Hepatocyte (in vitro differentiated cells): ENCODE results near the gene KCND3. TPM values are rescaled to one million over a fixed set of nuclear protein-coding genes. Genes with fewer than 3 reads are reported as not detected.

Experiments
- DNase-seq: peaks from one replicate; pipeline ENCODE4 v3.0.0-alpha.2; 2016; ENCODE audit warnings: low spot score
- H2AFZ ChIP-seq: fragments of 200-600 bp; sonication (generic); 2 replicates; pipeline ENCODE4 v1.6.0; 2016; ENCODE audit warnings: antibody characterized with exemption, mild to moderate bottlenecking
- H3K27ac ChIP-seq: fragments of 200-600 bp; sonication (generic); 2 replicates; pipeline ENCODE4 v1.5.1; 2016; ENCODE audit warnings: mild to moderate bottlenecking
- H3K27me3 ChIP-seq: fragments of 200-600 bp; sonication (generic); 2 replicates; pipeline ENCODE4 v1.6.1; 2016
- H3K36me3 ChIP-seq: fragments of 200-600 bp; sonication (generic); replicated peaks from 2 replicates; pipeline ENCODE4 v1.5.1; 2016; ENCODE audit warnings: low read depth; ENCODE audit not compliant: insufficient read depth
- H3K4me1 ChIP-seq: fragments of 200-600 bp; sonication (generic); 2 replicates; pipeline ENCODE4 v1.5.1; 2016; ENCODE audit warnings: mild to moderate bottlenecking, moderate library complexity; ENCODE audit not compliant: insufficient read depth
- H3K4me2 ChIP-seq: fragments of 200-600 bp; sonication (generic); 2 replicates; pipeline ENCODE4 v1.6.0; 2016
- H3K4me3 ChIP-seq: fragments of 200-600 bp; sonication (generic); 2 replicates; pipeline ENCODE4 v1.5.1; 2016; ENCODE audit warnings: mild to moderate bottlenecking
- H3K79me2 ChIP-seq: fragments of 200-600 bp; sonication (generic); 2 replicates; pipeline ENCODE4 v1.6.0; 2017; ENCODE audit warnings: mild to moderate bottlenecking
- H3K9me2 ChIP-seq: fragments of 200-600 bp; sonication (generic); replicated peaks from 2 replicates; pipeline ENCODE4 v1.6.0; 2017; ENCODE audit warnings: mild to moderate bottlenecking; ENCODE audit not compliant: insufficient read depth
- H3K9me3 ChIP-seq: fragments of 200-600 bp; sonication (generic); 2 replicates; pipeline ENCODE4 v1.5.1; 2016; ENCODE audit warnings: low read depth, mild to moderate bottlenecking
- H4K20me1 ChIP-seq: fragments of 200-600 bp; sonication (generic); 2 replicates; pipeline ENCODE4 v1.6.0; 2016; ENCODE audit warnings: mild to moderate bottlenecking; ENCODE audit not compliant: insufficient read depth, poor library complexity, severe bottlenecking
- EZH2 ChIP-seq: fragments of 200-600 bp; sonication (generic); IDR thresholded peaks from 2 replicates; pipeline ENCODE4 v1.6.1; 2016; ENCODE audit warnings: antibody characterized with exemption, mild to moderate bottlenecking, borderline replicate concordance
- EZH2phosphoT487 ChIP-seq: fragments of 200-600 bp; sonication (generic); IDR thresholded peaks from one replicate; pipeline ENCODE4 v1.6.1; 2018; ENCODE audit warnings: antibody characterized with exemption, mild to moderate bottlenecking, low read depth, moderate library complexity; ENCODE audit not compliant: unreplicated experiment, severe bottlenecking
- WGBS: methylation state at CpG from one replicate; pipeline ENCODE4 v1.1.6; 2016; ENCODE audit warnings: low lambda C conversion rate; ENCODE audit errors: missing lambda C conversion rate; 5-methylcytosine and 5-hydroxymethylcytosine counted together
- polyA plus RNA-seq: library from polyadenylated mRNA; unstranded; fragments of >200 nt; fragmentation: Nextera tagmentation; extraction: Ambion mirVana; gene quantifications from 2 replicates; pipeline ENCODE4 v1.2.1, GENCODE V29; 2016
- total RNA-seq: library from RNA; depleted of rRNA; stranded (reverse); fragments of >200 nt; gene quantifications from 2 replicates; pipeline ENCODE4 v1.2.3, GENCODE V29; 2014
- TF ChIP-seq, protein P1 (sequence below): fragments of 200-600 bp; sonication (generic); IDR thresholded peaks from 2 replicates; pipeline ENCODE4 v1.5.1; 2016; ENCODE audit warnings: antibody characterized with exemption, mild to moderate bottlenecking; ENCODE audit not compliant: poor library complexity

Gene KCND3
- total and polyA plus RNA-seq, 2 experiments from 2014 or later = 1.4 to 2.7 TPM

- Histone ChIP-seq H3K36me3 (no peaks in the 10 kb centered on the region), H4K20me1 (no peaks in the 10 kb centered on the region), H3K4me1 (no peaks in the 10 kb centered on the region), H2AFZ (no peak overlapping the region), H3K9me3 (no peaks in the 10 kb centered on the region), H3K27ac (no peak overlapping the region), H3K4me3 (no peak overlapping the region), H3K27me3 (no peaks in the 10 kb centered on the region), H3K4me2 (no peak overlapping the region), H3K79me2 (no peaks in the 10 kb centered on the region), H3K9me2 (no peaks in the 10 kb centered on the region)
- TF ChIP-seq EZH2 = no peak
- TF ChIP-seq, protein P1, sequence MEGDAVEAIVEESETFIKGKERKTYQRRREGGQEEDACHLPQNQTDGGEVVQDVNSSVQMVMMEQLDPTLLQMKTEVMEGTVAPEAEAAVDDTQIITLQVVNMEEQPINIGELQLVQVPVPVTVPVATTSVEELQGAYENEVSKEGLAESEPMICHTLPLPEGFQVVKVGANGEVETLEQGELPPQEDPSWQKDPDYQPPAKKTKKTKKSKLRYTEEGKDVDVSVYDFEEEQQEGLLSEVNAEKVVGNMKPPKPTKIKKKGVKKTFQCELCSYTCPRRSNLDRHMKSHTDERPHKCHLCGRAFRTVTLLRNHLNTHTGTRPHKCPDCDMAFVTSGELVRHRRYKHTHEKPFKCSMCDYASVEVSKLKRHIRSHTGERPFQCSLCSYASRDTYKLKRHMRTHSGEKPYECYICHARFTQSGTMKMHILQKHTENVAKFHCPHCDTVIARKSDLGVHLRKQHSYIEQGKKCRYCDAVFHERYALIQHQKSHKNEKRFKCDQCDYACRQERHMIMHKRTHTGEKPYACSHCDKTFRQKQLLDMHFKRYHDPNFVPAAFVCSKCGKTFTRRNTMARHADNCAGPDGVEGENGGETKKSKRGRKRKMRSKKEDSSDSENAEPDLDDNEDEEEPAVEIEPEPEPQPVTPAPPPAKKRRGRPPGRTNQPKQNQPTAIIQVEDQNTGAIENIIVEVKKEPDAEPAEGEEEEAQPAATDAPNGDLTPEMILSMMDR = no peak
- no peak for TF ChIP-seq EZH2phosphoT487
- no peak for DNase-seq
- WGBS = 91% methylated on average over 3 of the region's 3 CpGs
Measured at GRCh38 chr1:111908011-111908621, 81.4 kb downstream of the KCND3 start.

DNA sequence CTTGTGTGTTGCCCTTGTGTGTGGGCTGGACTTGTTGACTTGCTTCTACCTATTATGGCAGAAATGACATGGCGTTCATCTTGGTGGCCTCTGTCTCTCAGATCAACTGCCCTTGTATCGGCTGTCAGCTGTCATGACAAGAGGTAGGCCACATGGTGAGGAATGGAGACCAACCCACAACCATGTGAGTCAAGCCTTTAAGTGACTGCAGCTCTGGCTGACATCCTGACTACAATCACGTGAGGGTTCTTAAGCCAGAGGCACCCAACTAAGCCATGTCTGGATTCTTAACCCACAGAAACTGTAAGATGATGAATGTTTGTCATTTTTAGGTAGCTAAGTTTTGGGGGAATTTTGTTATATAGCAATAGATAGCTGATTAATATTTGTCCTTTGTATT lies 82.1 kb downstream of the KCND3 start:
- Histone ChIP-seq H3K79me2 (no peaks in the 10 kb centered on the region), H3K9me3 (no peaks in the 10 kb centered on the region), H4K20me1 (no peaks in the 10 kb centered on the region), H3K36me3 (no peaks in the 10 kb centered on the region), H3K4me1 (no peaks in the 10 kb centered on the region), H3K27me3 (no peaks in the 10 kb centered on the region), H2AFZ (no peak overlapping the region), H3K9me2 (no peaks in the 10 kb centered on the region), H3K4me3 (no peak overlapping the region), H3K4me2 (no peak overlapping the region), H3K27ac (no peak overlapping the region)
- WGBS = 77% methylated on average over 3 of the region's 3 CpGs
- TF ChIP-seq, protein P1 = no peak
- no peak for TF ChIP-seq EZH2
- no peak for DNase-seq

DNA sequence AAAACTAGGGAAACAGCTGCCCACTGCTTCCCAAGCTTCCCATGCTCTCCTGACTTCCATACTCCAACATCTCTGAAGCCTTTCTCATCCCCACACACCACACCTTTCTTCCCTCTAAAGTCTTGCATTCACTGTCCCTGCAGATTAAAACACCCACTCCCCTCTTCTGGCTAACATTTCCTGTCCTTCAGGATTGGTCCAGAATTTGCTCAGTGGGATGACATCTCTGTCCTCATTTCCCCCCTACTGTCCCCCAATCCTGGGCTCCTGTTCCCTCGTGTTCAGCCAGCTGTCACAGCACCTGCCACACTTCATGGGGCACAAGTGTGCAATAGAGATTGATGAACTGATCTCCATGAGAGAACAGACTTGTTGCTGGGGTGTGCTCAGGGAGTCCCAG lies 82.7 kb downstream of the KCND3 start:
- 38% methylated on average over 1 of the region's 1 CpG for WGBS
- no peaks in the 10 kb centered on the region for H3K9me3 ChIP-seq

More for the DNA sequence above, 82.7 kb downstream of the KCND3 start:
- Histone ChIP-seq H3K4me3 (no peak overlapping the region), H3K27ac (no peak overlapping the region), H2AFZ (no peak overlapping the region), H3K4me1 (no peaks in the 10 kb centered on the region), H3K4me2 (no peak overlapping the region), H4K20me1 (no peaks in the 10 kb centered on the region), H3K27me3 (no peaks in the 10 kb centered on the region), H3K79me2 (no peaks in the 10 kb centered on the region), H3K36me3 (no peaks in the 10 kb centered on the region), H3K9me2 (no peaks in the 10 kb centered on the region)
- DNase-seq = no peak
- TF ChIP-seq, protein P1 = no peak
- no peak for TF ChIP-seq EZH2
- no peak for TF ChIP-seq EZH2phosphoT487
